ENCODE data around the gene PTPRD. TPM values are rescaled to one million over a fixed set of nuclear protein-coding genes. Genes with fewer than 3 reads are reported as not detected.

PTPRD gene
- total RNA-seq, 3 donors from 2014 or later, result 2.9 to 5.4 (median 3.6) TPM

GRCh38 chr9:8718121-8718725 lies 1894.6 kb downstream of the PTPRD start:
- Histone ChIP-seq H3K4me3 (no peak overlapping the region), H3K9me3 (no peaks in the 10 kb centered on the region), H3K4me1 (no peaks in the 10 kb centered on the region), H3K27ac (no peak overlapping the region), H3K27me3 (no peaks in the 10 kb centered on the region), H3K36me3 (no peaks in the 10 kb centered on the region)
- DNase-seq (ENCODE audit: low spot score in 2 of 2), result no peak
- TF ChIP-seq POLR2A (IDR thresholded peaks at IDR 0.05) (no peak), POLR2AphosphoS5 (IDR thresholded peaks at IDR 0.05) (no peak)
- TF ChIP-seq, protein P1, sequence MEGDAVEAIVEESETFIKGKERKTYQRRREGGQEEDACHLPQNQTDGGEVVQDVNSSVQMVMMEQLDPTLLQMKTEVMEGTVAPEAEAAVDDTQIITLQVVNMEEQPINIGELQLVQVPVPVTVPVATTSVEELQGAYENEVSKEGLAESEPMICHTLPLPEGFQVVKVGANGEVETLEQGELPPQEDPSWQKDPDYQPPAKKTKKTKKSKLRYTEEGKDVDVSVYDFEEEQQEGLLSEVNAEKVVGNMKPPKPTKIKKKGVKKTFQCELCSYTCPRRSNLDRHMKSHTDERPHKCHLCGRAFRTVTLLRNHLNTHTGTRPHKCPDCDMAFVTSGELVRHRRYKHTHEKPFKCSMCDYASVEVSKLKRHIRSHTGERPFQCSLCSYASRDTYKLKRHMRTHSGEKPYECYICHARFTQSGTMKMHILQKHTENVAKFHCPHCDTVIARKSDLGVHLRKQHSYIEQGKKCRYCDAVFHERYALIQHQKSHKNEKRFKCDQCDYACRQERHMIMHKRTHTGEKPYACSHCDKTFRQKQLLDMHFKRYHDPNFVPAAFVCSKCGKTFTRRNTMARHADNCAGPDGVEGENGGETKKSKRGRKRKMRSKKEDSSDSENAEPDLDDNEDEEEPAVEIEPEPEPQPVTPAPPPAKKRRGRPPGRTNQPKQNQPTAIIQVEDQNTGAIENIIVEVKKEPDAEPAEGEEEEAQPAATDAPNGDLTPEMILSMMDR (IDR thresholded peaks at IDR 0.05), result no peak
- intact Hi-C loops (cut with DNase I; ENCODE audit: low total_unique reads), result no loop called here

DNA sequence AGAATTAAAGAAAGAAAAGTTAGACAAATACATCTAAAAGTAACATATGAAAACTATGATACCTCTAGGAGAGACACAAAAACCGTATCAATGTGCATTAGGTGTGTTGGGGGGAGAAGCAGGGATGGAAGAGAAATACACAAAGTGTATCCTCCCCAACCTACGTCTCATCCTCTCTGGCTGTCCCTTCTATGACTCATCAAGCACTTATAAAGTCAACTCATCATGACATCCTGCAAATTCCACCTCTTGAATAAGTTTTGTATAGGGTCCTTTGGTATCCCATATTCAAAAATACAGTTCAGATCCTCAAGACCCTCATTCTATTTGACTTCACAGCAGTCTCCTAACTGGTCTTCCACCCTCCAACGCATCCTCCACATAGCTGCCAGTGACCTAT lies 1895.7 kb downstream of the PTPRD start:
- no peak overlapping the region for H3K4me3 ChIP-seq
- DNase-seq (ENCODE audit: low spot score in 2 of 2), result no peak
- H3K4me1 ChIP-seq, result no peaks in the 10 kb centered on the region
- no peak overlapping the region for H3K27ac ChIP-seq
- no peaks in the 10 kb centered on the region for H3K27me3 ChIP-seq
- intact Hi-C loops (cut with DNase I; ENCODE audit: low total_unique reads), result no loop called here
- no peaks in the 10 kb centered on the region for H3K9me3 ChIP-seq
- TF ChIP-seq POLR2A (IDR thresholded peaks at IDR 0.05) (no peak), POLR2AphosphoS5 (IDR thresholded peaks at IDR 0.05) (no peak)
- TF ChIP-seq, protein P1 (IDR thresholded peaks at IDR 0.05), result no peak
- H3K36me3 ChIP-seq, result no peaks in the 10 kb centered on the region

DNA sequence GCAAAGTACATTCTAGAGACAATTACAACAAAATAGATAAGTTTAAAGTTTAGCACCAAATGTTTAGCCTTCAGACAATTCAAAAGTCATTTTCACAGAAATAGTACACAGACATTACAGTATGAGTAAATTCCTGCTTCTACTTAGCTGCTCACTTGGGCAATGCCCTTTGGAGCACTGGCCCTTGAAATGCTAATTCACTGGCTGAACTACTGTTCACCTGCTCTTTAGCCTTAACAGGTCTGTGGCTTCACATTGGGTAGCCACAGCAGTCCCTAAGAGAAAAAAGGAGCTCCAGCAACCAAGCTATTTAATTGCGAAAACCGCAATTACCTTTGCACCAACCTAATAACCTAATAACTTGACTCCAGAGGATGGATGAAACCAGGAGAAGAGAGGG lies 1897.0 kb downstream of the PTPRD start:
- Histone ChIP-seq H3K9me3 (no peaks in the 10 kb centered on the region), H3K27ac (no peak overlapping the region), H3K4me3 (no peak overlapping the region), H3K4me1 (no peaks in the 10 kb centered on the region), H3K27me3 (no peaks in the 10 kb centered on the region), H3K36me3 (peaks cover 3% of the 10 kb centered on the region)
- TF ChIP-seq, protein P1 (IDR thresholded peaks at IDR 0.05), result no peak
- TF ChIP-seq POLR2A (IDR thresholded peaks at IDR 0.05), result no peak
- intact Hi-C loops (cut with DNase I; ENCODE audit: low total_unique reads), result no loop called here
- DNase-seq (ENCODE audit: low spot score in 2 of 2), result no peak

GRCh38 chr9:8713811-8714165 lies 1899.0 kb downstream of the PTPRD start:
- intact Hi-C loops (cut with DNase I; ENCODE audit: low total_unique reads), result no loop called here
- no peak for DNase-seq (ENCODE audit: low spot score in 2 of 2)
- no peaks in the 10 kb centered on the region for H3K27me3 ChIP-seq
- no peaks in the 10 kb centered on the region for H3K4me1 ChIP-seq
- H3K27ac ChIP-seq, result no peak overlapping the region
- peaks cover 5% of the 10 kb centered on the region for H3K36me3 ChIP-seq
- H3K9me3 ChIP-seq, result no peaks in the 10 kb centered on the region
- H3K4me3 ChIP-seq, result no peak overlapping the region
- TF ChIP-seq POLR2AphosphoS5 (IDR thresholded peaks at IDR 0.05) (no peak), POLR2A (IDR thresholded peaks at IDR 0.05) (no peak)
- TF ChIP-seq, protein P1 (IDR thresholded peaks at IDR 0.05), result no peak

DNA sequence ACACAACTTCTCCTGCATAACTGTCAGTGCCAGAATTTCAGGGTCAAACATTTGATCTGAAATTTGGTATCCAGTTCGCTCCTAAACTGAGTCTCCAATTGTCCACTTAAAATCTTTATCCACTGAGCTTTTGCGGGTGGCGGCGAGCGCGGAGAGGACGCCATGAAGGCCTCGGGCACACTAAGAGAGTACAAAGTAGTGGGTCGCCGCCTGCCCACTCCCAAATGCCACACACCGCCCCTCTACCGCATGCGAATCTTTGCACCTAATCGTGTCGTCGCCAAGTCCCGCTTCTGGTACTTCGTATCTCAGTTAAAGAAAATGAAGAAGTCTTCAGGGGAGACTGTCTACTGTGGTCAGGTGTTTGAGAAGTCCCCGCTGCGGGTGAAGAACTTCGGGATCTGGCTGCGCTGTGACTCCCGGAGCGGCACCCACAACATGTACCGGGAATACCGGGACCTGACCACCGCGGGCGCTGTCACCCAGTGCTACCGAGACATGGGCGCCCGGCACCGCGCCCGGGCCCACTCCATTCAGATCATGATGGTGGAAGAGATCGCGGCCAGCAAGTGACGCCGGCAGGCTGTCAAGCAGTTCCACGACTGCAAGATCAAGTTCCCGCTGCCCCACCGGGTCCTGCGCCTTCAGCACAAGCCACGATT lies 1899.5 kb downstream of the PTPRD start:
- intact Hi-C loops (cut with DNase I; ENCODE audit: low total_unique reads), result no loop called here
- peaks cover 5% of the 10 kb centered on the region for H3K36me3 ChIP-seq
- no peaks in the 10 kb centered on the region for H3K9me3 ChIP-seq
- no peak for TF ChIP-seq POLR2AphosphoS5 (IDR thresholded peaks at IDR 0.05)
- TF ChIP-seq, protein P1 (IDR thresholded peaks at IDR 0.05), result no peak
- TF ChIP-seq POLR2A (IDR thresholded peaks at IDR 0.05), result no peak
- H3K4me3 ChIP-seq, result no peak overlapping the region
- DNase-seq (ENCODE audit: low spot score in 2 of 2), result no peak
- no peaks in the 10 kb centered on the region for H3K4me1 ChIP-seq
- no peaks in the 10 kb centered on the region for H3K27me3 ChIP-seq
- no peak overlapping the region for H3K27ac ChIP-seq
